Gastroesophageal sphincter (tissue), 4 donors: ENCODE measurements around the gene KCNJ3. TPM values are rescaled to one million over a fixed set of nuclear protein-coding genes. Genes with fewer than 3 reads are reported as not detected.

Experiments used
- ATAC-seq: fragments of 150-250 bp; one replicate; pipeline ENCODE4 v1.9.1; 2016; ENCODE audit warnings: mild to moderate bottlenecking, moderate library complexity
- H3K27ac ChIP-seq, 4 donors: fragments of 200-600 bp; sonication (generic) in 3 of 4; 1 replicate in 3 of 4; 2 replicates in 1 of 4; pipeline ENCODE4 v1.5.1; 2016 to 2019
- H3K27me3 ChIP-seq: fragments of 200-600 bp; sonication (generic); one replicate; pipeline ENCODE4 v1.5.1; 2019
- H3K36me3 ChIP-seq, 2 donors: fragments of 200-600 bp; sonication (generic); one replicate each; pipeline ENCODE4 v1.5.1; 2019; ENCODE audit warnings: control low read depth in 1 of 2
- H3K4me1 ChIP-seq, 3 donors: fragments of 200-600 bp; sonication (generic); 1 replicate in 2 of 3; 2 replicates in 1 of 3; pipeline ENCODE4 v1.5.1; 2016 to 2019; ENCODE audit warnings: control low read depth in 2 of 3
- H3K4me3 ChIP-seq, 2 donors: fragments of 200-600 bp; sonication (generic); one replicate each; pipeline ENCODE4 v1.5.1; 2019; ENCODE audit warnings: mild to moderate bottlenecking in 1 of 2, moderate library complexity in 1 of 2
- H3K9me3 ChIP-seq, 3 donors: fragments of 200-600 bp; sonication (generic); one replicate each; pipeline ENCODE4 v1.5.1; 2017 to 2019; ENCODE audit warnings: control low read depth in 2 of 3
- CTCF ChIP-seq, 4 experiments: fragments of 200-600 bp in 2 of 4; fragments of 450-650 bp in 2 of 4; sonication (generic) in 1 of 4; IDR thresholded peaks; one replicate each; pipeline ENCODE4 v1.5.1; 2017 to 2019; ENCODE audit warnings: antibody characterized with exemption in 4 of 4, mild to moderate bottlenecking in 2 of 4, moderate library complexity in 2 of 4
- EP300 ChIP-seq: sonication (generic); formaldehyde crosslinking; IDR thresholded peaks from one replicate; pipeline ENCODE4 v1.6.1; 2017; ENCODE audit warnings: antibody characterized with exemption, mild to moderate bottlenecking
- POLR2A ChIP-seq, 2 donors: fragments of 450-650 bp; IDR thresholded peaks; one replicate each; pipeline ENCODE4 v1.6.1; 2017; ENCODE audit warnings: antibody characterized with exemption in 2 of 2, mild to moderate bottlenecking in 2 of 2, moderate library complexity in 1 of 2
- POLR2AphosphoS5 ChIP-seq: sonication (generic); formaldehyde crosslinking; IDR thresholded peaks from one replicate; pipeline ENCODE4 v1.6.1; 2017; ENCODE audit warnings: antibody characterized with exemption
- WGBS, 2 donors: methylation state at CpG; one replicate each; pipeline ENCODE4 v1.1.5; 2018; ENCODE audit warnings: low coverage in 1 of 2; 5-methylcytosine and 5-hydroxymethylcytosine counted together
- total RNA-seq, 4 donors: library from RNA; depleted of rRNA; stranded (reverse); fragments of >200 nt; gene quantifications; one replicate each; pipeline ENCODE4 v1.1.0, GENCODE V29; 2016

Gene KCNJ3
- 1 to 10 TPM in 3 of 4 donors, under 1 TPM in 1; 0.94 to 5.3 (median 1.5) TPM for total RNA-seq

GRCh38 chr2:154698296-154698720, at the start of gene KCNJ3:
TSS of gene KCNJ3 (plus strand) at chr2:154698695. CDS start at chr2:154698776, 81 bp downstream.
- H3K4me3 ChIP-seq, result peak within 1 kb of the TSS; percentile 26 to 58
- H3K9me3 ChIP-seq, result no peaks in the 10 kb centered on the region
- peaks cover 25% of the 10 kb centered on the region for H3K27me3 ChIP-seq
- TF ChIP-seq POLR2AphosphoS5 (no peak), CTCF (IDR thresholded peaks at IDR 0.05) (no peak), POLR2A (IDR thresholded peaks at IDR 0.05) (no peak), EP300 (no peak)
- peaks cover 0 to 25% (median 7%) of the 10 kb centered on the region in 3 donors for H3K4me1 ChIP-seq
- 2% methylated on average over 6 of the region's 16 CpGs for WGBS, 2 donors
- H3K36me3 ChIP-seq, result no peaks in the 10 kb centered on the region
- H3K27ac ChIP-seq, result peak within 1 kb of the TSS in 2 of 4 donors; percentile 53 to 70
- ATAC-seq, result no peak

- Histone ChIP-seq H3K36me3 (no peaks in the 10 kb centered on the region), H3K9me3 (no peaks in the 10 kb centered on the region), H3K4me3 (no peak overlapping the region), H3K4me1 (no peaks in the 10 kb centered on the region), H3K27ac (no peak overlapping the region), H3K27me3 (no peaks in the 10 kb centered on the region)
- TF ChIP-seq EP300 (no peak), POLR2AphosphoS5 (no peak), POLR2A (IDR thresholded peaks at IDR 0.05) (no peak), CTCF (IDR thresholded peaks at IDR 0.05) (no peak)
- ATAC-seq, result no peak
Observed at GRCh38 chr2:154655499-154655898, 43.0 kb upstream of the KCNJ3 start.

- no peak for TF ChIP-seq EP300
- no peak for TF ChIP-seq CTCF (IDR thresholded peaks at IDR 0.05)
- no peak for TF ChIP-seq POLR2AphosphoS5
- no peak for TF ChIP-seq POLR2A (IDR thresholded peaks at IDR 0.05)
- no peaks in the 10 kb centered on the region for H3K36me3 ChIP-seq
- WGBS, 2 donors, result 89 to 90% methylated on average over 1 of the region's 1 CpG
Observed at GRCh38 chr2:154658854-154659253, 39.6 kb upstream of the KCNJ3 start.

GRCh38 chr2:154664248-154664647, 34.2 kb upstream of the KCNJ3 start:
- H3K27me3 ChIP-seq, result no peaks in the 10 kb centered on the region
- H3K4me3 ChIP-seq, result no peak overlapping the region
- no peaks in the 10 kb centered on the region for H3K9me3 ChIP-seq
- no peak for ATAC-seq
- H3K27ac ChIP-seq, result no peak overlapping the region
- no peak for TF ChIP-seq POLR2AphosphoS5
- no peak for TF ChIP-seq EP300
- no peak for TF ChIP-seq CTCF (IDR thresholded peaks at IDR 0.05)
- TF ChIP-seq POLR2A (IDR thresholded peaks at IDR 0.05), result no peak
- no peaks in the 10 kb centered on the region for H3K36me3 ChIP-seq
- H3K4me1 ChIP-seq, result no peaks in the 10 kb centered on the region

More at GRCh38 chr2:154658854-154659253, 39.6 kb upstream of the KCNJ3 start:
- no peak overlapping the region for H3K4me3 ChIP-seq
- H3K4me1 ChIP-seq, result no peaks in the 10 kb centered on the region
- no peaks in the 10 kb centered on the region for H3K27me3 ChIP-seq
- H3K27ac ChIP-seq, result no peak overlapping the region
- ATAC-seq, result no peak
- no peaks in the 10 kb centered on the region for H3K9me3 ChIP-seq

DNA sequence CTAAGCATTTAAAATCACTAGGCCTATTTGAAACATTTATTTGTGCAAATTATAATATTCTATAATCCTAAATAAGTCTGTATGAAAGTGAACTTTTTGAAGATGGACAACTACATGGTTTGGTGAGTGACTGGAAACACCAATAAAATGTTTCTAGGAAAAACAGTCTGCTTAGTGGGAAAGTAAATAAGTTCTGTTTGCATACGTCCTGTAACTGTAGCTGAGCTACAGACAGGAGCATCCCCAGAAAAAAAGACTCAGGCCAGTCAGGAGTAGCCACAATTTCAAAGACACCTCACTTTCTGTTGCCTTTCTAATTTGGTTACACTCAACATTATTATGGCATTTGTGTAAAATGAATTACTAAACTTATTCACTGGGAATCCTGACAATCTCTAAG, 28.4 kb upstream of the KCNJ3 start:
- Histone ChIP-seq H3K4me1 (no peaks in the 10 kb centered on the region), H3K9me3 (no peaks in the 10 kb centered on the region), H3K27me3 (no peaks in the 10 kb centered on the region), H3K27ac (no peak overlapping the region), H3K4me3 (no peak overlapping the region), H3K36me3 (no peaks in the 10 kb centered on the region)
- 33 to 50% methylated on average over 1 of the region's 1 CpG for WGBS, 2 donors
- ATAC-seq, result no peak
- TF ChIP-seq POLR2AphosphoS5 (no peak), POLR2A (IDR thresholded peaks at IDR 0.05) (no peak), CTCF (IDR thresholded peaks at IDR 0.05) (no peak), EP300 (no peak)
